HG03135 (cell line): ENCODE measurements around the gene KLHL10.

Experiments
- ATAC-seq: cut with Tn5 transposase; IDR thresholded peaks from one replicate; pipeline ENCODE4 v1.9.1; 2021; ENCODE audit warnings: mild to moderate bottlenecking, moderate library complexity; ENCODE audit not compliant: unreplicated experiment

KLHL10 gene

DNA sequence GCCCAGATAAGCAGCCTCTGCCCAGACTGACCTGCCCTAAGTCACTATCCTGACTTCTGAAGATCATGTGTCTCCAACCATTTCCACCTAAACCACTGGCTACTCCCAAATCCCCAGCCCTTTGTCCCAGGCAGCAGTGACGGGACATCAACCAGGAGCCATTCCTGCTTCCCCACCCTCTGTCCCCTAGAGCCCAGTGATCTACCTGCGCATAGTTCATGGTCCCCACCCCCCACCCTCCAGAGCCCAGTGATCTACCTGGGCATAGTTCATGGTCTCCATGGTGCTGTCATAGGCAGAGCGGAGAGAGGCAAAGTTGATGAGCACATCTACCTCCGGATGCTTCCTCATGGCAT is 54.4 kb downstream of the KLHL10 start:
- ATAC-seq, result no peak

DNA sequence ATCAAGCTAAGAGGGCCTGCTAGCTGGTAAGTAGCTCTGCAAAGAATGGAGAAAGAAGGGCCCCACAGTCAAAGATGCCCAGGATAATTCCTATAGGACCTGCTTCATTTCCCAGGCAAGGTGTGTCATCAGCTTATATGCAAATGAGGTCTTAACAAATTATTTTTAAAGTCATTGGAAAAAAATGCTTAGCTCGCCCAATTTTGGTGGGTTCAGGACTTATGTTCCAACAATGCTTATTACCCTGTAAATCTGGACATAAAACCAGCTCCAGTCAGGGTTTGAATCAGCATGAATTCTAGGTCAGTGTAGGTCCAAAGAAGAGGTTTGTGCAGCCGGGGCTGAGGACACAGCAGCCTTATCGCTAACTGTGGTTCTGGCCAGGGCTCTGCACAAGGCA is 55.8 kb downstream of the KLHL10 start:
- ATAC-seq, result no peak

DNA sequence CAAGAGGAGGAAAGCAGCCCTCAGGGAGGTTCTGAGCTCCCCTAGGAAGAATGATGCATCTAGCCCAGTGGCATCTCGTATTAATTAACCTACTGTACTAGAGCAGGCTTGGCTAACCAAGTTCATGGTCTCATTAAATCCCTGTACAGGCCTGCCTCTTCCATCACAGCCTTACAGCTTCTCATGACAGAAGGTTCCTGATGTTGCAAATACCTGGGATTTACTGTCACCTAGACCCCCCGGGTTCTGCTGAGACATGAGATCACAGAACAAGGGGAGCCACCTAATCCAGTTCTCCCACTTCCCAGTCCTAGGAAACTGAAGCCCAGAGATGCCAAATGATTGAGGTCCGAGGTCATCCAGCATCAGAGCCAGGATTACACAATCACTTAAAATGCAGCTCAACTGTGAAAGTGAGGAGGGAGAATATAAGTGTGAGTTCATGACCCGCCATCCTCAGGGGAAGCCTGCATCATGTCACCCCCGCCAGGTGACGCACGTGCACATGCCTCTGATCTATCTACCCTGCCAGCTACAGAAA is 57.2 kb downstream of the KLHL10 start:
- no peak for ATAC-seq

DNA sequence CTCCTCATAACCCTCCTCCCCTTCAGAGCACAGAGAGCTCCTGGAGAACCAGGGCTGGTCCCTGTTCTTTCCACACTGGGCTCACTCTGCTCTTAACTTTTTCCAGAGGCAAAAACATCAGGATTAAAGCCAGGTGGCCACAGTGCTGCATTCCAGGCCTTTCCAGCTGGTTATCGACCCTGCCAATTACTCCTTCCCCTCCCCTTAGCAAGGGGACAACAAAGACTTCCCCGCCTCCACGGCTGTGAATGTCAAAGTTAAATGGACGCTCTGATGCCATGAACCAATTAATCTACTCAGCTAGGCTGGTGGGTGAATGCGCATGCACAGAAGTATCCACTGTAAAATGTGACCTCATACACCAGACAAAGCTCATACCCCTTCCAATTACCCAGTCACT is 58.0 kb downstream of the KLHL10 start:
- no peak for ATAC-seq

DNA sequence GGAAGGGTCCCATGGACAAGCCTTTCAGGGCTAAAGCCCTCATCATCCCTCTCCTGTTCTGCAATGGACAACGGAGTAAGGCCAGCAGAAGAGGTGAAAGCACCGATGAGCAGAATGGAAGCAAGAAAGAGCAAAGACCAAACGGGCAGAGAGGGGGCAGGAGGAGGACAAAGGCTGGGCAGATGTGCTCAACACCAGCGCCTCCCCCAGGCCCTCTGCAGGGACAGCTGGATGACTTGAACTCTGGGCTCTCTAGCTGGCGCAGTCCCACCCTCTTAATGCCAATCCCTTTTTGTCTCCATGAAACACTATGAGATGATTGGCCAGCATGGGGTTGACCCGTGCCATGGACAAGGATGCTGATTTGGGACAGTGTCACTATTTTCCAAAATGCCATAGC is 59.1 kb downstream of the KLHL10 start:
- ATAC-seq, result no peak
